ENCODE measurements around the gene SLC4A9. TPM values are rescaled to one million over a fixed set of nuclear protein-coding genes. Genes with fewer than 3 reads are reported as not detected.
"Not testable (repeated sequence)": the region's sequence is repeated elsewhere in the genome, so short reads cannot be mapped to it uniquely, and the experiment has no call there.

Gene SLC4A9
- total RNA-seq, 8 experiments from 2014 or later: 0.05 to 0.52 TPM; not detected in 6

DNA sequence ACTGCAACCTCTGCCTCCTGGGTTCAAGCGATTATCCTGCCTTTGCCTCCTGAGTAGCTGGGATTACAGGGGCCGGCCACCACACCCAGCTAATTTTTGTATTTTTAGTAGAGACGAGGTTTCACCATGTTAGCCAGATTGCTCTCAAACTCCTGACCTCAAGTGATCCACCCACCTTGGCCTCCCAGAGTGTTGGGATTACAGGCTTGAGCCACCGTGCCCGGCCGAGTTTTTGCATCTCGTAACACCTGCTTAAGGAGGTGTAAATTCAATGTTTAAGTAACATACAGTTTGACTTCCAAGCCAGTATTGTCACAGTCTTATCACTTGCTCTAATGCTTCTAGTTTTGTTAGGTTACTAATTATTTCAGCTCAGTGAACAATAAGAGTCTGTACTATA is 61.4 kb downstream of the SLC4A9 start:
- in situ Hi-C loops (cut with MboI; ENCODE audit: low pct_unique_long_range_greater_than_20kb in 2 of 9, low sequenced_read_pairs in 9 of 9, unreplicated experiment in 9 of 9); H3K4me1 ChIP-seq (replicated peaks in 1 of 2): not testable (repeated sequence)
- WGBS, 10 experiments: 80 to 100% (median 100%) methylated on average over 1 to 6 of the region's 7 CpGs; no CpG with 5 or more reads in 2 of the 10 experiments

DNA sequence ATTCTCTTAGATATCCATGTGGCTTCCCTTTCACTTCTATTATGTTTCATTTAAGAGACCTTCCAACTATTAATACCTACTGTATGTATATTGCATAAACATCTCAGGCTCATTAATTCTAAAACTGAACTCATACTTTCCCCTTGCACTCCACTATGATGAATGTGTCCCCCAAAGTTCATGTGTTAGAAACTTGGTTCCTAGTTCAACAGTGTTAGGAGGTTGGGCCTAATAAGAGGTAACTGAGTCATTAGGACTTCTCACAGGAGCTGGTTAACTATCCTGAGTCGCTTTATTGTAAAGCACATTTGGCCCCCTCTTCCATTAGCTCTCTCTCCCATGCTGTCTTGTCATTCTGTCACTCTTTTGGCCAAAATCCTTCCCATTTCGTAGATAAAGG is 63.6 kb downstream of the SLC4A9 start:
- no peak overlapping the region for H3K27ac ChIP-seq
- in situ Hi-C loops (cut with MboI; ENCODE audit: low pct_unique_long_range_greater_than_20kb in 2 of 9, low sequenced_read_pairs in 9 of 9, unreplicated experiment in 9 of 9): no loop called here
- no peak for ATAC-seq (replicated peaks in 6 of 8)
- no peak overlapping the region for H3K4me3 ChIP-seq
- H3K4me1 ChIP-seq (replicated peaks in 1 of 2): no peaks in the 10 kb centered on the region
- 80 to 100% (median 97%) methylated on average over 1 to 2 of the region's 2 CpGs for WGBS, 10 experiments

More for the DNA sequence above, 61.4 kb downstream of the SLC4A9 start:
- not testable (repeated sequence) for H3K27ac ChIP-seq; H3K4me3 ChIP-seq; ATAC-seq (replicated peaks in 6 of 8)

DNA sequence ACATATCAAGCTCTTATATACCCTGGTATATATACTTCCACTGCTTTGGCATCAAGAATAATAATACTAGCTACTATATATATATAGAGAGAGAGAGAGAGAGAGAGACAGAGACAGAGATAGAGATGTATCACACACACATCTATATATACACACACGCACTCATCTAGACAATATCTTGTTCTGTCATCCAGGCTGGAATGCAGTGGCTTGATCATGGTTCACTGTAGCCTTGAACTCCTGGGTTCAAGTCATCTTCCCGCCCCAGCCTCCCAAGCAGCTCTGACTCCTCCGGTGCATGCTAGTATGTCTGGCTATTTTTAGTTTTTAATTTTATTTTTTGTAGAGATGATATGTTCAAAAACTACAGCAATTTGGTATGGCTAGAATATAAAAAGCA is 64.1 kb downstream of the SLC4A9 start:
- no peak overlapping the region for H3K27ac ChIP-seq
- 41 to 96% (median 80%) methylated on average over 2 to 3 of the region's 3 CpGs; no CpG with 5 or more reads in 4 of the 10 experiments for WGBS, 10 experiments
- no peak for ATAC-seq (replicated peaks in 6 of 8)
- no peaks in the 10 kb centered on the region for H3K4me1 ChIP-seq (replicated peaks in 1 of 2)
- in situ Hi-C loops (cut with MboI; ENCODE audit: low pct_unique_long_range_greater_than_20kb in 2 of 9, low sequenced_read_pairs in 9 of 9, unreplicated experiment in 9 of 9): no loop called here
- no peak overlapping the region for H3K4me3 ChIP-seq

Other genes starting within 250 kb of the SLC4A9 start
- gene PURA, start 246.1 kb upstream of the SLC4A9 start, total RNA-seq: 10 to 100 TPM in 4 of 8 experiments, 1 to 10 TPM in 4; 3.0 to 18.9 (median 8.0) TPM
- 10 to 100 TPM in 1 of 8 experiments, 1 to 10 TPM in 7; 1.0 to 11.6 (median 3.5) TPM for gene IGIP, start 234.3 kb upstream of the SLC4A9 start, total RNA-seq
- 100 to 1,000 TPM in 1 of 8 experiments, 10 to 100 TPM in 7; 18.8 to 102 (median 28.2) TPM for gene CYSTM1, start 185.0 kb upstream of the SLC4A9 start, total RNA-seq
- gene PFDN1, start 57.1 kb upstream of the SLC4A9 start, total RNA-seq: 10 to 100 TPM; 51.1 to 98.2 (median 59.4) TPM
- 10 to 100 TPM in 1 of 8 experiments, 1 to 10 TPM in 5, under 1 TPM in 2; 0.54 to 36.0 (median 1.9) TPM for gene HBEGF, start 13.6 kb upstream of the SLC4A9 start, total RNA-seq
- gene ANKHD1, start 41.6 kb downstream of the SLC4A9 start, total RNA-seq: 100 to 1,000 TPM in 1 of 8 experiments, 10 to 100 TPM in 7; 37.0 to 110 (median 62.8) TPM
- gene EIF4EBP3, start 187.5 kb downstream of the SLC4A9 start, total RNA-seq: 1 to 10 TPM; 1.2 to 7.8 (median 4.3) TPM
- gene SRA1, start 197.3 kb downstream of the SLC4A9 start, total RNA-seq: 10 to 100 TPM; 29.1 to 97.6 (median 47.4) TPM
- gene APBB3, start 204.4 kb downstream of the SLC4A9 start, total RNA-seq: 10 to 100 TPM; 15.7 to 81.1 (median 33.9) TPM
- gene SLC35A4, start 204.6 kb downstream of the SLC4A9 start, total RNA-seq: 10 to 100 TPM; 13.1 to 64.1 (median 34.1) TPM